Fibroblast of skin of scalp (primary cell): ENCODE data around the gene MAP2K5. TPM values are rescaled to one million over a fixed set of nuclear protein-coding genes. Genes with fewer than 3 reads are reported as not detected.

Source experiments
- DNase-seq: peaks from one replicate; pipeline ENCODE4 v3.0.0-alpha.2; 2013
- polyA plus RNA-seq, 2 experiments: library from polyadenylated mRNA; unstranded; fragments of 120-200 nt; gene quantifications; one replicate each; pipeline ENCODE4 v1.2.1, GENCODE V29; 2013; ENCODE audit not compliant: insufficient read length in 2 of 2

Gene MAP2K5
- polyA plus RNA-seq (2013, experiment 1 of 2; ENCODE audit: insufficient read length): 19.6 TPM
- 18.7 TPM for polyA plus RNA-seq (2013, experiment 2 of 2; ENCODE audit: insufficient read length)

GRCh38 chr15:67542420-67543347 lies at the start of gene MAP2K5:
Gene MAP2K5, plus strand, starts transcription at chr15:67542703. Its CDS starts 633 bp downstream, at chr15:67543336.
- DNase-seq: peak; percentile 79

DNA sequence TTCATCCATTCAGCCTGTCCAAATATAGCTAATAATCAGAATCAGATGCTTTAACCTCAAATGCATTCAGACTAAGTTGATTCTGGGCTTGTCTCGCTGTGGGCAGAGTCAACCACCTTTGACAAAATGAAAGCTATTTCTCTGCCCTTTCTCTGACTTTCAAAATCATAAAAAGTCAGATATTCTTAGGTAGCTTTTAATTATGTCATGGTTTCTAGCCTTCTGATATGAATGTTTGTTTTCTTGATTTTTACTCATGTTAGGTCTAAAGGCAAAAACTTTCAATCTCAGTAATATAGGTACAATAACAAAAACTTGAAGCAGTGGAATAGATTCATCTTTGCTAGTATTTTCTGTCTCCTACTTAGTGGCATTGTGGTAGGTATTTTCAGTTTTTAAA lies 46.9 kb upstream of the MAP2K5 start:
- no peak for DNase-seq

GRCh38 chr15:67501177-67501835 lies 41.2 kb upstream of the MAP2K5 start:
- peak; percentile 54 for DNase-seq

DNA sequence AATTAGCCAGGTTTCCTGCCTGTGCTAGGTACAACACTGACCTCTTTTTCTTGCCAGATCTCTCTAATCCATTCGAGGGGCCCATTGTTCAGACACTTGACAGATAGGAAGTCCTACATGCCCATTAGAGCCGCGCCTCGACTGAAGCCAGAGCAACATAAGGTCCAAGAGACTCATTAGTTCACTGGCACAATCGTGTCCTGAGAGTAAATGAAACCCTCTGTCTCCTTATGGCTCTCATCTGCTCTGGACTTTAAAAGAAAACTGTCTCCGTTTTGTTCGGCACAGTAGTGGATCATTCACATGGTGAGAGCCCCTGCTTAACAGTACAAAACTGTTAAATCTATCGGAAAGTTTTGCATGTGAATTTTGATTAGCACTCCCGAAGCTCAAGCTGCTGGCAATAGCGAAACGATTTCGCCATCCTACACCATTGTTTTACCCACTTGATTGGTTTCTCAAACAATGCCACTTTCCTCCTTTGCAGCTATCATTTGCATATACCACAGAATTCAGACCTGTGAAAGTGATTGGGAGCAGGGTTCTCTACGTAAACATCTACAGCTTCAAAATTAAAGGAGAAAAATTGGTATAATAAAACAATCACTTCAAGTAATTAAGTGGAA lies 40.6 kb upstream of the MAP2K5 start:
- no peak for DNase-seq

- peak; percentile 60 for DNase-seq
Observed at GRCh38 chr15:67504056-67504455, 38.4 kb upstream of the MAP2K5 start.

DNA sequence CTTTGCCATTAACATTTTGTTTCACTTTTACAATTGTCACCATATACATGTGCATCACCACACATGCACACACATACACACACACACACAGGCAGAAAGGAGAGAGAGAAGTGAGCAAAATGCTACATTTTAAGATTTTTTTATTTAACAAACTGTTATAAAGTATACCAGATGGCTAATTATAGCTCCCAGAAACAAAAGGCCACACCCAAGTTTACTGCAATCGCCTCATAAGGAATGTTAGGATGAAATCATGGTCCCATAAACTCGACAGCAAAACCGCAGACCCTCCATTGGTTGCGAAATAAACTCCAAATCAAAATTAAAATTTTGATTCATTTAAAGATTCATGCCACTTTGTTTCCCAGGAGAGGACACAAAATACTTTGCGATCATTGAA lies 37.7 kb upstream of the MAP2K5 start:
- peak; percentile 70 for DNase-seq

DNA sequence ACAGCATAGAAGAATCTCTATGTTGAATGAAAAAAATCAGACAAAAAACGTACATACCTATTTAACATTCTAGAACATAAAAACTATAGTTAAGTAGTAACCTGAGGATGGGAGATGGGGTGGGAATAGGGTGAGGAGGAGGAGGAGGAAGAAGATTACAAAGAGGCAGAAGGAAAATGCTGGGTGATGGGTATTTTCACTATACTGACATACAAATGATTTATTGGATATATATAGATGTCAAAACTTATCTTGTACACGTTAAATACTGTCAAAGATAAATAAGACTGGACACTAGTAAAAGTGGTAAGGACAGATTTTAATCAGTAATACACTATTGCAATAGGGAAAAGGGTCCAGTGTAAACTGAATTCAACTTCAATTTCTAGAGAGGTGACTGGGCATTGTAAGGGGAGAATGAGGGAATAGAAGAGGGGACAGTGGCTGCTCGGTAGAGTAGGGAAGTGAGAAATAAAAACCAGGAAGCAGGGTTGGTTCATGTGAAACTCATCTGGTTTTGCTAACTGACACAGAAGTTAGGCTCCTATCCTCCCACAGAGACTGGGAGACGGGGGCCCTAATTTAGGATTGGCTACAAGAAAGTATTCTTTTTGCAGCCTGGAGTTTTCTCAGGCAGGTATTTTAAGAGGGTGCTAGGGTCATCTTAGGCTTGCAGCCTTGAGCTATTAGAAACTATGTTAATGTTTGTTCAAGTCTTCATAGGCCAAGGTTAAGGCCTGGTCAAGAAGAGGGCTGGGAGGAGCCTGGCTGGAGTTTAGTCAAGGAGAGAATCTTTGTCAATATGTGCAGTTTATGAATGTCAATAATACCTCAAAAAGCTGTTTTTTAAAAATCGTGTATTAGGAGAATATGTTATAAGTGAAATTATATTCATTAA lies 36.6 kb upstream of the MAP2K5 start:
- DNase-seq: no peak

DNA sequence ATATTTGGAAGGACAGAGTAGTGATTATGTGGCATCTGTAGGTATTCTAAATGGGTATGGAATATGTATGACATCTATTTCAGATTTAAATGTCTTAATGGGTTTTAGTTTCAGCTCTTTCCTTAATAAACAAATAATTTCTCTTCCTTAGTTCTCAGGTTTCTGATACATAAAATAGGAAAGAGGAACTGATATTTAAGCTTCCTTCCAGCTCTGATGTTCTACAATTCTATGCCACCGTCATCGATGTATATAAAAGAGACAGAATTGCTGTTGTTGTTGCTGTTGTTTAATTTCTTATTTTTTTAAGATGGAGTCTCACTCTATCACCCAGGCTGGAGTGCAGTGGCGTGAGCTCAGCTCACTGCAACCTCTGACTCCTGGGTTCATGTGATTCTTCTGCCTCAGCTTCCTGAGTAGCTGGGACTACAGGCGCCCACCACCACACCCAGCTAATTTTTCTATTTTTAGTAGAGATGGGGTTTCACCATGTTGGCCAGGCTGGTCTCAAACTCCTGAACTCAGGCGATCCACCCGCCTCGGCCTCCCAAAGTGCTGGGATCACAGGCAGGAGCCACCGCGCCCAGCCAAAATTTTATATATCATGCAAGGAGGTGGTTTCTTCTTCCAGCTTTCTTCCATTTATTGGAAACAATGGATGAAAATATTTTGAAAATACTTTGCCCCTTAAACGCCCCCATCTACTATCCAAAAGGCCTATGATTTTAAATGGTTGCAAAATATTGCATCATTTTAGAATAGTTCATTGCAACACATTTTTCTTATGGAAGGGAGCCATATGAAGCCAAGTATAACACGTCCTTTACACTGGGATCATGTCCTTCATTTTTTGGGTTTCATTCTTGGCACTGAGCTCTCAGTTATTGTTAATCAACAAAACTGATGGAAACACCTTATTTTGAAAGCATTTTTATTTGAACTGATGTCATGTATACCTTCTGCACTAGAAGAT lies 35.4 kb upstream of the MAP2K5 start:
- DNase-seq: peak; percentile 78

DNA sequence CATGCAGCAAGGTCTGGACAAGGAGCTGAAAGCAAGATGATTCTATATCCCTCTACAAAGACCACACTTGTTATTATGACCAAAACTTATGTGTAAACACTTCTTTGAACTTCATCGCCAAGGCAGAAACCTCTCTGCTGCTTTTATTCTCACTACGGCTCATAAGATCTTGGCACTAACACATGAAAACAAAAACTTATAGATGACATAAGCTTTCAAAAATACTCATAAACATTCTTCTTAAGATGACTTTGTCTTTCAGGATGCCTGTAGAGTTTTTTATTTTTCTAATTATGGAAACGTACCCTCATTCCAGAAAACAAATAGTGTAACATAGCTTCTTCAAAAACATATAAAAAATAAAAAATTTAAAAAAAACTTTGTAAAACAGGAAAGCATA lies 34.1 kb upstream of the MAP2K5 start:
- peak; percentile 66 for DNase-seq

DNA sequence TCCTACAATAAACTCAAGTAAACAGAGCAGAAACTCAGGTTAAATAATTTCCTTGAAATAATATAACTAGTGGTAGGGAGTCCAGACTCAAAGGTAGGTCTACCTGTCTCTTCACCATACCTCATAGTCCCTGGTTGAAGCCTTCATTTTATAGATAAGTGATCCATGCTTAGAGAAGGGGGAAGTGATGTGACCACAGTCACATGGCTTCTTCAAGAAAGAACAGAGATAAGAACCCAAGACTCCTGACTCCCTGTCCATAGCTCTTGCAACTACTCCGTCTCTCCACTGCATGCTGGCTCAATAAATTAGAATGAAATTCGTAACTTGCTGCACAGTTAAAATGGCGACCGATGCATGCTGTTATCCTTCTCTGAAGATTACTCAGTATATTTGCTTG lies 32.6 kb upstream of the MAP2K5 start:
- no peak for DNase-seq

DNA sequence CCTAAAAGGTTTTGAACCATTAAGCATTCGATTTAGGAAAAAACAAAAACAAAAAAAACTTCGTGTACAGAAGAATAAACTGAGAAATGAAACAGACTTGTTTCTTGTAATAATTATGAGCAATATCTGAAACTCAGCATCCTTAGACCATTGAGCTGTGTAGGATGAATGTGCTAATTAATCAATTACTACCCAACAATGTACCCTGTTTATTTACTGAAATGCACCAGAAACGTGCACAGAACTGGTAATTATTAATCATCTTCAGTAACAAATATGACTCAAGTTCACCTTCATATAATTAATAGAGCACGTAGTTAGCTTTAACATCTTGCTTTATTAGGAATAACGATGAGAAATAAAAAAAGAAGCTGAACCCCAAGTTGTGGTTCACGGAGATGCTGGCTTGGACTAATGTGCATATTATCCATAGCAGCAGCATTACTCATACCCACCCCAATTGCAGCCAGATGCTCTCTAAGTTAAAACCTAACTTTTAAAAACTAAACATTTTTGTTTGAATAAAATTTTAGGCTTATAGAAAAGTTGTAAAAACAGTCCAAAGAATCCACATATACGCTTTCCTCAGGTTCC lies 31.8 kb upstream of the MAP2K5 start:
- DNase-seq: peak; percentile 83

DNA sequence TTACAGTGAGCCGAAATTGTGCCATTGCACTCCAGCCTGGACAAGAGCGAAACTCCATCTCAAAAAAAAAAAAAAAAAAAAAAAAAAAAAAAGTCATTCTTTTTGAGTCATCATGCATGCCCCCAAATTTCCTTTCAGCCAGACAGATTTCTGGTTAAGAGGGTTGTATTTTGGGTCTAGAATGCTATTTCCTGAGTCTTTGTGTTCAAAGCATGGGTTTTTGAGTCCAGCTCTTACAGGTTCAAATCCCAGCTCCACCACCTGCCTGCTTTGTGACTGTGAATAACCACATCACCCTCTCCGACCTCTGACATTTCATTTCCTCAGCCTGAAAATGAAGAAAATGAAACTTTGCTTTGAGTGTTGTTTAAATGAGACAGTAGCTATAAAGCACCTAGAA lies 30.9 kb upstream of the MAP2K5 start:
- peak; percentile 52 for DNase-seq

- DNase-seq: no peak
Observed at GRCh38 chr15:67512140-67512539, 30.4 kb upstream of the MAP2K5 start.

DNA sequence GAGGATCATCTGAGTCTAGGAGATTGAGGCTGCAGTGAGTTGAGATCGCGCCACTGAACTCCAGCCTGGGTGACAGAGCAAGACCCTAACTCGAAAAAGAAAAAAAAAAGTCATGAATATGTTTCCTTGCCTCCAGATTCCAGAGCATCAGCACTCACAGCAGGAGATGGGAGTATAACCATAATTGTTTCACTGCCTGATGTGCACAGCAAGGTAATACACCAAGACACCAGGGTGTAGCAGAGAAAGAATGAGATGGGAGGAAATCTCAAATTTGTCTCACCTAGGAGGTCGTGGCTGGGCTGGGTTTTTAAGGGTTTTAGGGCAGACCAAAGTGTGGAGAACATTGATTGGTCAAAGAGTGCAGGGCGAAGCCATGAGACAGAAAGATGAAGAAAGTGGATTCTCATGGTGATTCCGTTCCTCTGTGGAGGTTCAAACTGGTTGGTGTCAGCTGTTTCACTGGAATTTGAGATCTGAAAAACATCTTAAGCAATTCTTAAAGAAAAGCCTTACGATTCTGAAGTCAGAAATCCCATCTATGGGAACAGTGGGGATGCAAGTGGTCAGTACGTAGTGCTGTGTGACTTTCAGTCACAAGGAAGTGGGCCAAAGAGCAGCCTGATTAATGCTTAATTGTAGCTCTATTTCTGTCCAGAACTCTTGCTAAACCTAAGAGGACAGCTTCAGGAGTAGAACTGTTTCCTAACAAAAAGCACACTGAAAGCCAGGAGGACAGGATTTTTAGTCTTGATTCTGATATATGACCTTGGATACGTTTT lies 29.4 kb upstream of the MAP2K5 start:
- no peak for DNase-seq

- no peak for DNase-seq
Observed at GRCh38 chr15:67515090-67515489, 27.4 kb upstream of the MAP2K5 start.

DNA sequence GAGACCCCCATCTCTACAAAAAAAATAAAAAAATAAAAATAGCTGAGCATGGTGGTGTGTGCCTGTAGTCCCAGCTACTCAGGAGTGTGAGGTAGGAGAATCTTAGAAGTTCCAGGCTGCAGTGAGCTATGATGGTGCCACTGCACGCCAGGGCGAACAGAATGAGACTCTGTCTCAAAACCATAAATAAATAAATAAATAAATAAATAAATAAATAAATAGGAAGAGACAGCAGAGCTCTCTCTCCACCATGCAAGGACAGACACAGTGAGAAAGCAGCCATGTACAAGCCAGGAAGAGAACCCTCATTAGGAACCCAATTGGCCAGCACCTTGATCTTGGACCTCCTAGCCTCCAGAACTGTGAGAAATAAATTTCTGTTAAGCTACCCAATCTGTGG lies 26.9 kb upstream of the MAP2K5 start:
- DNase-seq: no peak

GRCh38 chr15:67520321-67521028 lies 22.0 kb upstream of the MAP2K5 start:
- no peak for DNase-seq

DNA sequence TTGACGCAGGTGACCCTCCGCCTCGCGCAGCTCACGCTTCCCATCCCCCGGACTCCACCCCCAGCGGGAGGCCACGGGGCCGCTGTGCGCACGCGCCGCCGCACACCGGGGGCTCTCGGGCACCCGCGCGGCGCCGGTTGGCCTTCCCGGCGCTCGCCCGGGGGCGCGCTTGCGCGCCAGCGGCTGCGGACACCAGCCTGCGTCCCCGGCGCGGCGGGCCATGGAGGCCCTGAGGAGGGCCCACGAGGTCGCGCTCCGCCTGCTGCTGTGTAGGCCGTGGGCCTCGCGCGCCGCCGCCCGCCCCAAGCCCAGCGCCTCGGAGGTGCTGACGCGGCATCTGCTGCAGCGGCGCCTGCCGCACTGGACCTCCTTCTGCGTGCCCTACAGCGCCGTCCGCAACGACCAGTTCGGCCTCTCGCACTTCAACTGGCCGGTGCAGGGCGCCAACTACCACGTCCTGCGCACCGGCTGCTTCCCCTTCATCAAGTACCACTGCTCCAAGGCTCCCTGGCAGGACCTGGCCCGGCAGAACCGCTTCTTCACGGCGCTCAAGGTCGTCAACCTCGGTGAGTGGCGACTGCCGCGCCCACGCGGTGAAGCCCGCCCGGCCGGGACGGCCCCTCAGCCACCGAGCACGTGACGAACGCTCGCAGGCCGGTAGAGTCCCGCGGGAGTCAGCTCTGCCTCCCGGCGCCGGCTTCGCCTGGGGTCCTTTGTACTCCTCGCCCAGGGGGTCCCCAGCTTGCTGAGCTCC lies 21.3 kb upstream of the MAP2K5 start, which contains the start of gene C15orf61:
Gene C15orf61 (plus strand): TSS at position 103 of the 754 bp plus-strand sequence. CDS start 118 bp downstream, at position 221.
- peak; percentile 86 for DNase-seq
